HepG2 (cell line): ENCODE results near the gene MCEE. TPM values are rescaled to one million over a fixed set of nuclear protein-coding genes. Genes with fewer than 3 reads are reported as not detected.

Source experiments
- FIP1L1 ChIP-seq: fragments of 200-400 bp; formaldehyde crosslinking; IDR thresholded peaks from 2 replicates; pipeline ENCODE4 v1.6.1; 2018; ENCODE audit warnings: low read depth, mild to moderate bottlenecking, low read length, moderate library complexity, borderline replicate concordance; ENCODE audit not compliant: insufficient read depth
- HNF1A ChIP-seq, 2 experiments: sonication (generic) in 1 of 2; formaldehyde crosslinking in 1 of 2; IDR thresholded peaks; 2 replicates each; pipeline versions ENCODE4 v1.4.0 to v1.6.1; 2016 to 2020; ENCODE audit warnings: borderline replicate concordance in 1 of 2, low read depth in 1 of 2, mild to moderate bottlenecking in 1 of 2, missing genetic modification reagents in 1 of 2
- HNRNPUL1 ChIP-seq: fragments of 200-400 bp; formaldehyde crosslinking; IDR thresholded peaks from 2 replicates; pipeline ENCODE4 v1.6.1; 2017; ENCODE audit warnings: low read depth, mild to moderate bottlenecking, low read length, moderate library complexity
- POGK ChIP-seq: sonication (generic); formaldehyde crosslinking; conservative IDR thresholded peaks from 2 replicates; pipeline ENCODE4 v1.8.0; 2022; ENCODE audit warnings: mild to moderate bottlenecking, moderate library complexity, missing genetic modification reagents
- REXO4 ChIP-seq: sonication (generic); formaldehyde crosslinking; IDR thresholded peaks from 2 replicates; pipeline ENCODE4 v1.8.0; 2022; ENCODE audit warnings: missing genetic modification reagents, mild to moderate bottlenecking, borderline replicate concordance
- SRY ChIP-seq: sonication (generic); formaldehyde crosslinking; IDR thresholded peaks from 2 replicates; pipeline ENCODE4 v1.8.0; 2022; ENCODE audit warnings: mild to moderate bottlenecking, missing genetic modification reagents
- UBTF ChIP-seq: sonication (generic); formaldehyde crosslinking; IDR thresholded peaks from 2 replicates; pipeline ENCODE4 v1.4.0; 2020; ENCODE audit warnings: mild to moderate bottlenecking, missing genetic modification reagents
- ZNF775 ChIP-seq: sonication (generic); formaldehyde crosslinking; IDR thresholded peaks from 2 replicates; pipeline ENCODE4 v1.4.0; 2020; ENCODE audit warnings: missing genetic modification reagents, mild to moderate bottlenecking, moderate library complexity, borderline replicate concordance
- ZNF83 ChIP-seq: sonication (generic); formaldehyde crosslinking; IDR thresholded peaks from 2 replicates; pipeline ENCODE4 v1.4.0; 2020; ENCODE audit warnings: missing genetic modification reagents, mild to moderate bottlenecking, borderline replicate concordance
- polyA plus RNA-seq, 8 experiments: library from polyadenylated mRNA; depleted of rRNA in 3 of 8; stranded (reverse) in 7 of 8; unstranded in 1 of 8; fragments of >200 nt; fragmentation: Illumina TruSeq in 4 of 8; extraction: Trizol in 4 of 8; gene quantifications; 2 replicates each; pipeline versions ENCODE4 v1.2.1 to v1.2.3, GENCODE V29; 2011 to 2016; ENCODE audit warnings: low read depth in 4 of 8, missing spikeins in 1 of 8, mixed read lengths in 1 of 8; ENCODE audit not compliant: insufficient read depth in 1 of 8
- total RNA-seq, 5 experiments: library from RNA; depleted of rRNA; stranded (reverse); fragments of >200 nt; fragmentation: Illumina TruSeq; extraction: Trizol; gene quantifications; 2 replicates each; pipeline ENCODE4 v1.2.3, GENCODE V29; 2016; ENCODE audit warnings: low read depth in 1 of 5

Gene MCEE
- total and polyA plus RNA-seq, 2 of the 13 experiments (the other 11 are each of a cell fraction or from before 2014, with no cell fraction given), result 32.0 to 66.9 TPM

GRCh38 chr2:71070294-71071093 lies 59.5 kb downstream of the MCEE start (continued):
- TF ChIP-seq ZNF775, result no peak
- TF ChIP-seq UBTF (CRISPR knock-in tag), result no peak
- TF ChIP-seq POGK (CRISPR knock-in tag), result no peak
- TF ChIP-seq HNRNPUL1, result no peak
- no peak for TF ChIP-seq FIP1L1
- no peak for TF ChIP-seq REXO4
- no peak for TF ChIP-seq HNF1A (IDR thresholded peaks at IDR 0.05; ENCODE audit: low read depth)
- no peak for TF ChIP-seq HNF1A (CRISPR knock-in tag; IDR thresholded peaks at IDR 0.05; ENCODE audit: borderline replicate concordance)
- TF ChIP-seq ZNF83 (CRISPR knock-in tag), result no peak
- no peak for TF ChIP-seq SRY (CRISPR knock-in tag)
